ENCODE results near the gene ALDOC.

DNA sequence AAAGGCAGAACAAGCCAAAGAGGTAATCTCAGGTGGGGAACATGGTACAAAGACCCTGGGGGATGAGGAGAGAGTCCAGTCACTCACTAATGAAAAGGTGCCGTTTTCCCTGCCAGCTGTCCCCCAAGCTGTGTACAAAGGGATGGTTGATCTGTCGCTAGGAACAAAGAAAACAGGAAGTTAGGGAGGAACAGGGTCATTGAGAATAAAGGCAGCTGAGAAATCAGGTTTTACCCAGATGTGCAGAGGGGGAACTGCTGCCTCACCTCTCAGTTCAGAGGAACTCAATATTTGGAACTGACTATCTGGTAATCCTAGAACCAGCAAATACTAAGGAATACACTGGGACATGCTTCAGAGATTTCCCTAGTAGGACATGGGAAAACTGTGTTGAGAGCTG, 35.8 kb upstream of the ALDOC start:
- TF ChIP-seq, protein P1, sequence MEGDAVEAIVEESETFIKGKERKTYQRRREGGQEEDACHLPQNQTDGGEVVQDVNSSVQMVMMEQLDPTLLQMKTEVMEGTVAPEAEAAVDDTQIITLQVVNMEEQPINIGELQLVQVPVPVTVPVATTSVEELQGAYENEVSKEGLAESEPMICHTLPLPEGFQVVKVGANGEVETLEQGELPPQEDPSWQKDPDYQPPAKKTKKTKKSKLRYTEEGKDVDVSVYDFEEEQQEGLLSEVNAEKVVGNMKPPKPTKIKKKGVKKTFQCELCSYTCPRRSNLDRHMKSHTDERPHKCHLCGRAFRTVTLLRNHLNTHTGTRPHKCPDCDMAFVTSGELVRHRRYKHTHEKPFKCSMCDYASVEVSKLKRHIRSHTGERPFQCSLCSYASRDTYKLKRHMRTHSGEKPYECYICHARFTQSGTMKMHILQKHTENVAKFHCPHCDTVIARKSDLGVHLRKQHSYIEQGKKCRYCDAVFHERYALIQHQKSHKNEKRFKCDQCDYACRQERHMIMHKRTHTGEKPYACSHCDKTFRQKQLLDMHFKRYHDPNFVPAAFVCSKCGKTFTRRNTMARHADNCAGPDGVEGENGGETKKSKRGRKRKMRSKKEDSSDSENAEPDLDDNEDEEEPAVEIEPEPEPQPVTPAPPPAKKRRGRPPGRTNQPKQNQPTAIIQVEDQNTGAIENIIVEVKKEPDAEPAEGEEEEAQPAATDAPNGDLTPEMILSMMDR (IDR thresholded peaks at IDR 0.05; ENCODE audit: low read depth, low read length): no peak
- TF ChIP-seq, protein P2, sequence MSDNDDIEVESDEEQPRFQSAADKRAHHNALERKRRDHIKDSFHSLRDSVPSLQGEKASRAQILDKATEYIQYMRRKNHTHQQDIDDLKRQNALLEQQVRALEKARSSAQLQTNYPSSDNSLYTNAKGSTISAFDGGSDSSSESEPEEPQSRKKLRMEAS (IDR thresholded peaks at IDR 0.05; ENCODE audit: low read depth, low read length): no peak
- no peak for TF ChIP-seq POLR2A (IDR thresholded peaks at IDR 0.05; ENCODE audit: extremely low read depth, insufficient read length)

Measured in NB4 (cell line).